Posterior vena cava (tissue), 2 donors: ENCODE results near the gene MEIOB. TPM values are rescaled to one million over a fixed set of nuclear protein-coding genes. Genes with fewer than 3 reads are reported as not detected.

Experiments
- total RNA-seq, 2 donors: library from RNA; stranded (reverse); fragmentation: NEBNext Ultra II Directional; extraction: Animal tissue kit (Norgen Biotek cat#: 25700); gene quantifications; one replicate each; pipeline ENCODE4 v1.2.1, GENCODE V29; 2021
- donor health status: DM: yes; HTN: yes; CAD: no.
- donor health status: DM: yes; HTN: yes; CAD: no.

MEIOB gene
- total RNA-seq, 2 donors from 2014 or later, result not detected

Other genes with a start within 250 kb of the MEIOB start
- gene JPT2, start 193.9 kb downstream of the MEIOB start, total RNA-seq, result 10 to 100 TPM; 23.3 to 31.1 TPM
- gene MAPK8IP3, start 166.0 kb downstream of the MEIOB start, total RNA-seq, result 10 to 100 TPM; 37.1 to 42.3 TPM
- 10 to 100 TPM; 31.6 to 47.0 TPM for gene NME3, start 100.6 kb downstream of the MEIOB start, total RNA-seq
- 10 to 100 TPM; 10.2 to 12.0 TPM for gene EME2, start 99.4 kb downstream of the MEIOB start, total RNA-seq
- gene MRPS34, start 99.0 kb downstream of the MEIOB start, total RNA-seq, result 10 to 100 TPM; 37.3 to 45.8 TPM
- 10 to 100 TPM; 21.7 to 26.7 TPM for gene SPSB3, start 89.6 kb downstream of the MEIOB start, total RNA-seq
- 10 to 100 TPM; 30.4 to 30.9 TPM for gene NUBP2, start 89.2 kb downstream of the MEIOB start, total RNA-seq
- gene IGFALS, start 78.5 kb downstream of the MEIOB start, total RNA-seq, result under 1 TPM in 1 of 2 donors, not detected in 1; 0.10 TPM
- gene HAGH, start 45.3 kb downstream of the MEIOB start, total RNA-seq, result 10 to 100 TPM; 36.1 to 48.2 TPM
- gene FAHD1, start 45.0 kb downstream of the MEIOB start, total RNA-seq, result 10 to 100 TPM; 14.0 to 17.3 TPM
- gene HS3ST6, start 46.3 kb upstream of the MEIOB start, total RNA-seq, result not detected
- gene MSRB1, start 71.0 kb upstream of the MEIOB start, total RNA-seq, result 10 to 100 TPM; 61.4 to 70.0 TPM
- gene RPL3L, start 82.5 kb upstream of the MEIOB start, total RNA-seq, result not detected
- 100 to 1,000 TPM; 112 to 116 TPM for gene NDUFB10, start 87.4 kb upstream of the MEIOB start, total RNA-seq
- gene RPS2, start 92.7 kb upstream of the MEIOB start, total RNA-seq, result 1,000 to 10,000 TPM; 1,131 to 1,263 TPM
- not detected for gene RNF151, start 94.7 kb upstream of the MEIOB start, total RNA-seq
- gene TBL3, start 99.9 kb upstream of the MEIOB start, total RNA-seq, result 10 to 100 TPM; 17.6 to 20.1 TPM
- gene NOXO1, start 109.3 kb upstream of the MEIOB start, total RNA-seq, result not detected
- gene GFER, start 112.0 kb upstream of the MEIOB start, total RNA-seq, result 10 to 100 TPM; 15.1 to 16.2 TPM
- under 1 TPM; 0.33 to 0.83 TPM for gene SYNGR3, start 117.8 kb upstream of the MEIOB start, total RNA-seq
- 10 to 100 TPM; 29.4 to 38.7 TPM for gene ZNF598, start 137.7 kb upstream of the MEIOB start, total RNA-seq
- gene NPW, start 147.6 kb upstream of the MEIOB start, total RNA-seq, result not detected
- 100 to 1,000 TPM; 115 to 143 TPM for gene NHERF2, start 154.7 kb upstream of the MEIOB start, total RNA-seq
- 10 to 100 TPM in 1 of 2 donors, 1 to 10 TPM in 1; 8.1 to 15.2 TPM for gene NTHL1, start 175.7 kb upstream of the MEIOB start, total RNA-seq
- gene TSC2, start 175.8 kb upstream of the MEIOB start, total RNA-seq, result 10 to 100 TPM; 77.8 to 86.9 TPM